Stimulated activated CD4-positive, alpha-beta T cell treated with anti-CD3 and anti-CD28 coated beads, Interleukin-15, amount 100 ng/mL, for 1 hour (primary cell): ENCODE results near the gene TJP2.
"Not testable (repeated sequence)": the region's sequence is repeated elsewhere in the genome, so short reads cannot be mapped to it uniquely, and the experiment has no call there.

Experiments used
- DNase-seq, 2 donors: peaks; one replicate each; pipeline ENCODE4 v3.0.0-alpha.2; 2020; ENCODE audit warnings: low read depth in 1 of 2, low spot score in 1 of 2

TJP2 gene

DNA sequence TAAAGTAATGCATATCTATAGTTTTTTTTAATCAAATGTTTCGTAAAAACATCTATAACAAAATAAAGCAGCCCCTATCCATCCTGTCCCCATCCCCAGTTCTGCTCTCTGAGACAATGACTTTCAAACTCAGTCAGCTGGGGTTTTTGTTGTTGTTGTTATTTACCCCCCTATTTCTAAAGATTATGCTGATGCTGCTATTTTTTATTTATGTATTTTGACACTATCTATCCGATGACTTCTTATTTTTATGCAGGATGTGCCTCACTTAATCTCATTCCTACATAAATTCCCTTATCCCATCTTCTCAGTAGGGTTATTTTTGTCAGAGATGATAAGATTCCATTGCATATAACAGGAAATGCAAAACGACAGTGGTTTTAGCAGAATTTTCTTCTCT lies 105.7 kb downstream of the TJP2 start:
- DNase-seq: no peak

DNA sequence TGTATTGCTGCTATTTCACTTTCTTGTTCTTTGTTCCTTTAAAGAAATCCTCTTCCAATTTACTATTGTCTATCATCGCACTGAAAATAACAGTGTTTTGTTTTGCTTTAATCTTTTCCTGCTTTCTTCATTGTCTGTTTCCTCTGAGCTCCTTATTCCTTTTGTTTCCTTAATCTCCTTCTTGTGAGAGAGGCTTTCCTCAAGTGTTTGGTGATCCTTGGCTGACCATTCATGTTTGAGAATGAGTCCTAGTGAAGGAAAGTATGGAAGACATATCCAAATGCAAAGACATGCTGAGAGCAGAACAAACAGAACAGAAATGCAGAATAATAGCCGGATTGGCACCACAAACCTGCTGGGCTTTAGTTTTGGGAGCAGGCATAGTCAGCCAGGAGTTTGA lies 108.9 kb downstream of the TJP2 start:
- no peak for DNase-seq

DNA sequence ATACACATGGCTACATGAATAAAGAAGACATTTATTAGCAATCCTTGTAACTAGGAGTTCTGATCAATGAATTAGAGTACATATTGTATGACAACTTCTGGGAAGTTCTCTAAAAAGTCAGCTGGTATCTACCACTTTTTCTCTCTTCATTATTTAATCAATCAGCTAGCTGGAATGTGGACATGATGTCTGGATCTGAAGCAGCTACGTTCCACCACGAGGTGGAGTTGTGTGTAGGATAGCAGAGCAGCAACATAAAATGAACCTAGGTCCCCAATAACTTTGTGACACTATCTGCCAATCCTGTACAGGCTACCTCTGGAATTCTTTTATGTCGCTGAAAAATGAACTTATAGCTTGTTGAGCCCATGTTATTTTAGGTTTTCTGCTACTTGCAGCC lies 118.0 kb downstream of the TJP2 start:
- DNase-seq: no peak

DNA sequence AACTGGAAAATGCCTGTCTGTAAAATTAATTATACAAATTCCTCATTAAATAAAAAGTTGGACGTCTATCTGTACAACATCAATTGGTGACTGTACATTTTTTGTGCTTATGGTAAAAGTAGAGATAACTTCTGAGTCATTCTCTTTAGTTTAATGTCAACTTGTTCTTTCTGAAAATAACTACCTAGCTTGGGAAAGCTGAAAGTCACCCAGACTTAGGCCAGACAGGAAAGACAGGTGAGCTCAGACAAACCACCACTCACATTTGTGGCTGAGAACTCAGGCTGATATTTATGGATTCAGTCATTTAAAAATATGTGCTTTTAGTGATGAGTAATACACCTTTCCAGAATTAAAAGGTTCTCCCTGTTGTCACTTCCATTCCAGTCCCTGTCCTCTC lies 119.1 kb downstream of the TJP2 start:
- DNase-seq: no peak

DNA sequence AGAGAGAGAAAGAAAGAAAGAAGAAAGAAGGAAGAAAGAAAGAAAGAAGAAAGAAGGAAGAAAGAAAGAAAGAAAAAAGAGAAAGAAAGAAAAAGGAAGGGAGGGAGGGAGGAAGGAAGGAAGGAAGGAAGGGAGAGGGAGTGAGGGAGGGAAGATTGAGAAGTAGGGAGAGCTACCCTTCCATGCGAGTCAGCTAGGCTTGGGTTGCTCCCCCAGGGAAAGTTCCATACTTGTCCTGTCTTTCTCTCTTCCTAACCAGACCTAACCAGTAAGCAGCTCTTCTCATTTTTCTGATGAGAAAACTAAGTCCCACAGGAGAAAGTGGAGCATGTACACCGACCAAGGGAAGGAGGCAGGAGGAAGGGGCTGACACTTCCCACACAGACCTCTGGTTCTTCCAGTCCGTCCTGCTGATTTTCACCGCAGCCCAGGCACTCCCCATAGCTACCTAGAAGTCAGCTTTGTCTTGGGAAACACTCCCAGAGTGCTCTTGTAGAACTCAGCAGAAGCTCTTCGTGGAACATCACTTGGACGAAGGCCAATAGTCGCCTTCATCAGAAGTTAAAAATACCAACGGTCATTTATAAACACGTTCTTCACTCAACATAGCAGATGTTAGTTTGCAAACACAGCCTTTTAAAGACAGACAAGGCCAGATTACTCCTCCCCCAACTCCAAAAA lies 121.9 kb downstream of the TJP2 start:
- DNase-seq: no peak

DNA sequence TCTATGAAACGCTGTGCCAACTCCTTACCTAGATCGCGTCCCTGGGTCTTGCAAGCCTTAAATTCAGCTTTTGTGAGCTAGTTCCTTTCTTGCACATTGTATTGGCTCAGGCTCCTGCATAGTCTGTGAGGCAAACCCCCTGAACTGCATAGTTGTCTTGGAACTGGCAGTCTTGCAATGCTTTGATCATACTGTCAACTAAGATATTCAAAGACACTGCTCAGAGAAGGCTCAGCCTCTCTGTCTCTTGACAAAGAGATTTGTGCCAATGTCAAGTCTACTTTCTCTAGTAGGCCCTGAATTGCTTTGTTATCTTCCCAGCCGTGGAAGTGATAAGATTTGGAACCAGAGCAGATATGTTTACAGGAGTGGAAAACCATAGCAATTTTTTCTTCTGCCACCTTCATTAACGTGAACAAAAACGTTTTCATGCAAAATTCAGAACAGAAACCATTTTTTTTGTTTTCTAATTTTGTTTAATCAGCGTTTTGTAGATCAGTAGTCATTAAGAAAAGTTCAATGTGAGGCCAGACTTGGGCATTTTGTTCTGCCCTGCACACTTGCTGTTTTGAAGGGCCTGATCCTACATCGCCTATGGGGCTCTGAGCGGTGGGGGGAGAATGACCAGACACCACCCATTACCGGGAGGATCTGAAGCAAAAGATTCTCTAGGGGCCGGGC lies 123.4 kb downstream of the TJP2 start:
- no peak for DNase-seq

DNA sequence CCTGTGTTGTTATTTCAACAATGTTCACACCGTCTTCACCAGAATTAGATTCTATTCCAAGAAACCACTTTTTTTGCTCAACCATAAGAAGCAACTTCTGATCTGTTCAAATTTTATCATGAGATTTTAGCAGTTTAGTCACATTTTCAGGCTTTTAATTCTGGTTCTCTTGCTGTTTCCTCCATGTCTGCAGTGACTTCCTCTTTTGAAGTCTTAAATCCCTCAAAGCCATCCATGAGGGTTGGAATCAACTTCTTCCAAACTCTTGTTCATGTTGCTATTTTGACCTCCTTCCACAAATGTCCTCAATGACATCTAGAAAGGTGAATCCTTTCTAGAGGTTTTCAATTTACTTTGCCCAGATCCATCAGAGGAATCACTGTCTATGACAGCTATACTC lies 125.2 kb downstream of the TJP2 start:
- DNase-seq: no peak

DNA sequence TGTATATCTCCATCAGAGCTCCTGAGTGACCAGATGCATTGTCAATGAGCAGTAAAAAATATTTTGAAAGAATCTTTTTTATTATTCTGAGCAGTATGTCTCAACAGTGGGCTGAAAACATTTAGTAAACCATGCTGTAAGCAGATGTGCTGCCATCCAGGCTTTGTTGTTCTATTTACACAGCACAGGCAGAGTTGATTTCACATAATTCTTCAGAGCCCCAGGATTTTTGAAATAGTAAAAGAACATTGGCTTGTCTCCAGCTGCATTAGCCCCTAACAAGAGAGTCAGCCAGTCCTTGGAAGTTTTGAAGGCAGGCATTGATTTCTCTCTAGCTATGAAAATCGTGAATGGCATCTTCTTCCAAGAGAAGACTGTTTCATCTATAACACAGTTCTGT lies 125.7 kb downstream of the TJP2 start:
- DNase-seq: no peak

DNA sequence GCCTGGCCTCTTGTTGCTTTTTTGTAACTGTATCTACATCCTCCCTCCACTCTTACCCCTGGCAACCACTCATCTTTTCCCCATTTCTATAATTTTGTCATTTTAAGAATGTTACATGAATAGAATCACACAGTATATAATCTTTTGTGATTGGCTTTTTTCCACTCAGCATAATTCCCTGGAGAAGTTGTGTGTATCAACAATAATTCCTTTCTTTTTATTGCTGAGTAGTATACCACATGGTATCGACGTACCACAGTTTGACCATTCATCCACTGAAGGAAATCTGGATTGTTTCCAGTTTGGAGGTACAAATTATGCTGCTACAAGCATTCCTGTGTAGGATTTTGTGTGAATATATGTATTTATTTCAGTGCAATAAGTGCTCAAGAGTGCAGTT lies 129.3 kb downstream of the TJP2 start:
- no peak for DNase-seq

DNA sequence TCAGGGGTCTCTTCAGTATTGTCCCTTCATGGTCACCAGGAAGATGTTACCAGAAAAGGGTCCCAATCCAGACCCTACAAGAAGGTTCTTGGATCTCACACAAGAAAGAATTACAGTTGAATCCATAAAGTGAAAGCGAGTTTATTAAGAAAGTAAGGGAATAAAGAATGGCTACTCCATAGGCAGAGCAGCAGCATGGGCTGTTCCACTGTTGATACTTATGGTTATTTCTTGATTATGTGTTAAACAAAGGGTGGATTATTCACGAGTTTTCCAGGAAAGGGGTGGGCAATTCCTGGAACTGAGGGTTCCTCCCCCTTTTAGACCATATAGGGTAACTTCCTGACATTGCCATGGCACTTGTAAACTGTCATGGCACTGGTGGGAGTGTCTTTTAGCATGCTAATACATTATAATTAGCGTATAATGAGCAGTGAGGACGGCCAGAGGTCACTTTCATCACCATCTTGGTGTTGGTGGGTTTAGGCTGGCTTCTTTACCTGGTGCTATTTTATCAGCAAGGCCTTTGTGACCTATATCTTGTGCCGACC lies 132.9 kb downstream of the TJP2 start:
- not testable (repeated sequence) for DNase-seq

DNA sequence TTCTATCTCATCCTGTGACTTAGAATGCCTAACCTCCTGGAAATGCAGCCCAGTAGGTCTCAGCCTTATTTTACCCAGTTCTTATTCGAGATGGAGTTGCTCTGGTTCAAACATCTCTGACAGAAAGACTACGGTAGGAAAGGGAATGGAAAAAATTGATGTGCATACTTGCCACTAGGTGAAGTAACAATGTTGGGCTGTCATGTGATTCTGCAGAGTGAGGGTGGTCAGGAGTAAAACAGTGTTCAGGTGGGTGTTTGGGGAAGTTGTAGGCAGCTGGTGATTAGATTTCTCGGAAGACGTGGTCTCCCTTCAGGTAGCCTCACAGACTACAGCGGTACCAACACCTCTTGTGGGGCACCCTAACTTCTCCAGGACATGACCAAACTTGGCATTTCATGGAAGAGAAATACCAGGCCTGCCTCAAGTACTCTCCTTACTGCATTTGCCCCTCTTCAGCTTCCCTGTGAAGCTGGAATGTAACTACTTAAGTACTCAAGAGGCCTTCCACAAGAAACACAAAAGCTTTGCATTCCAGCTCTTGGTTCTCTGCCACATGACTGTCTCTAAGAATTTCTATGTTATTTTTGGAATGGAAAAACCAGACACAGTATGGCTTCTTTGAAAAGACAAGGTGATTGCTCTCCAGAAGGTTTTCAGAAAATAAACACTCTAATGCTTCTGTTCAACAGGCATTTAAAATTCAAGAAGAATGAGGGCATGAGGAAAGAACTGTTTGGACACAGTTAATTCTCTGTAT lies 133.5 kb downstream of the TJP2 start:
- no peak for DNase-seq

DNA sequence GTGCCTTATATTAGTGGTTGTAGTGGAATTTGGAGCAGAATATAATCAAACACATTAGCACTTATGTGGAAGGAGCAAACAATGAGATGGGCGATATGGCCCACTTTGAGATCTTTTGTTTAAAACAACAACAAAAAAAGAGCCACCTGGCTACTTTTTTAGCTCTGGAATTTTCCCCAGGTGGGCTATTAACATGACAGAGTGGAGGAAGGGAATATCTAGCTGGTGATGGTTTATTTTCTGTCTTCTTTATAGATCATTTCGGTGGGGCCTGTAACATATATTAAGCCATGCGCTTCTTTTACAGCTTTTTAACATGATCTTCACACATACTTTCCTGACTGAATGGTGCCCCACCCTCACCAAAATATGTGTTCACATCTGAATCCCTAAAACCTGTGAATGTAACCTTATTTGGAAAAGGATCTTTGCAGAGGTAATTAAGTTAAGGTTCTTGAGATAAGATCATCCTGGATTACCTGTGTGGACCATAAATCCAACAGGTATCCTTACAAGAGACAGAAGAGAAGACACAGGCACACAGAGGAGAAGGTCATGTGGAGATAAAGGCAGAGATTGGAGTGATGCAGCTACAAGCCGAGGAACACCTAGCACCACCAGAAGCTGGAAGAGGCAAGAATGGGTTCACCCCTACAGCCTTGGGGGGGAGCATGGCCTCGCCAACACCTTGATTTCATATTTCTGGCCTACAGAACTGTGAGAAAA lies 134.3 kb downstream of the TJP2 start:
- no peak for DNase-seq

DNA sequence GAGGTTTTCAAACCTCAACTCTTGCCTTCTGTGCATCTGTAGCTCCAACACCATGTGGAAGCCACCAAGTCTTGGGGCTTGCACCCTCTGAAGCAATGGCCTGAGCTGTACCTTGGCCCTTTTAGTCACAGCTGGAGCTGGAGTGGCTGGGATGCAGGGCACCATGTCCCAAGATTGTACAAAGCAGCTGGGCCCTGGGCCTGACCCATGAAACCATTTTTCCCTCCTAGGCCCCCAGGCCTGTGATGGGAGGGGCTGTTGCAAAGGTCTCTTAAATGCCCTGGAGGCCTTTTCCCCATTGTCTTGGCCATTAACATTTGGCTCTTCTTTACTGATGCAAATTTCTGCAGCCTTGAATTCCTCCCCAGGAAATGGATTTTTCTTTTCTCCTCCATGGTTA lies 139.1 kb downstream of the TJP2 start:
- DNase-seq: no peak

DNA sequence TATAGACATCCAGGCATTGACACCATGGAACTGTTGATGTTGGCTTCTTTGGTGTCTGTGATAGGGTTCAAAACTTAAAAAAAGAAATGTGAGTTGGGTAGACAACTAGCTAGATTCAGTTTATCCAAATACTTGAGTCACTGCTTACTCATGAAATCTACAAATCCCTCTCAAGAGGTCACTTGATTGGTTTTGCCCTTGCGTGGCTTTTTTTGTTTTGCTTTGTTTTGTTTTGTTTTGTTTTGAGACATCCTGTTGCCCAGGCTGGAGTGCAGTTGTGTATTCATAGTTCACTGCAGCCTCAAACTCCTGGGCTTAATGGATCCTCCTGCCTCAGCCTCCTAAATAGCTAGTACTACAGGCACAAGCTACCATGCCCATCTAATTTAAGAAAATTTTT lies 140.5 kb downstream of the TJP2 start:
- DNase-seq: no peak

DNA sequence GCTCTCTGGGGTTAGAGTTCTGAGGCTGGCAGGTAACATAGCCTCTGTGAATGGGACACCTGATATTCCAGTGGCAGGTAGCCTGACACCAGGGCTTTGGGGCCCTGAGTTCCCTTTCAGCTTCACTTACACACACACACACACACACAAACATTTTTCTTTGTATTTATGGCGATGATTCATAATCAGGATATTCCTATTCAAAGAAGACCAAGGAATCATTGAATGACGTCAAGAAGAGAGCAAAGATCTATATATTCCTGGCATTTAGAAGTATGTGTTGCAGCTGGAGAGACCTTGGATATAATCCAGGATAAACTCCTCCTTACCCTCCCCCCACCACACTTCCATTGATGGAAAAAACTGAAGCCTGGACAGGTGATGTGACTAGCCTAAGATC lies 143.0 kb downstream of the TJP2 start:
- no peak for DNase-seq

DNA sequence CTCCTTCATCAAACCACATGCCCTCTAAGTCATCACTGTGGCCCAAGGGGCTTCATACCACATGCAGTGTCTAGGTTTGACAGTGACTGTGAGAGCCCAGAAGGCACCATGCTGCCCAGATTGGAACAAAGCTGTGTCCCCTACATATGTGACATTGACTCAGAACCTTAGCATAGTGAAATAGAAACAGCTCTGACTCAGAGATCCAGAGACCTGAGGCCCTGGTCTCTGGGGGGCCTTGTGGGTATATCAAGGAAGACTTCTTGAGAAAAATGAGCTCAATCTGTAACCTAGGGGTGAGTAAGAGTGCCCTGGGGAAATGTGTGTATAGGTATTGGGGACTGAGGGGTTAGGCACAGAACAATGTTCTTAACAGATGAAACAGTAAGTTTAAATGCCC lies 143.8 kb downstream of the TJP2 start:
- DNase-seq: no peak

DNA sequence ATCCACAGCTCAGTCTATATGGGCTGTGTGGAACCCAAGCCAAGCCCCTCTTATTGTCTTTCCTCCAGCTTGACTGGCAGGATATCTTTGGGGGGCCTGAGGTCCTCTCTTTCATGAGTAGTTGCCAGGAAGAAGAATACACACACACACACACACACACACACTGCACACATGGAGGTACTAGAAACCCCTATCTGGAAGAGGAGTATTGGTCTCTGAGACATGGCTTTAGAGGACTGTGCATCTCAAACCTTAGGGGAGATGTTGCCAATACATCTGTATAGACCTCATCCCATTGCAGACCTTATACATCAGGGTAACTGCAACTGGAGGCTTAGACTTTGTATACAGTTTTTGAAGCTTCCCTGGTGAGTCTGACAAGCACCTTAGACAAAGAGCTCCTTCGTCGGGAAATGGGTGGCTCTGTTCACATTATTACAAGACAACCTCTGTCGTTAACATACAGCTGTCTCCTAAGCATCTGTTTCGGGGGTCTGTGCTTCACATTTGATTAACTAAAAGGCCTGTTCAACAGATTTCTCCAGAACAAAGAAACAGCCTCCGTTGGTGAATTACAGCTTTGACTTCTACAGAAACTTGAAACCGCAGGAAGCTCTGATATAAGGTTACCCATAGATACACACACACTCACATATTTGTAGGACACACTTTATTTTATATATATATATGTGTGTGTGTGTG lies 145.4 kb downstream of the TJP2 start:
- DNase-seq: no peak

DNA sequence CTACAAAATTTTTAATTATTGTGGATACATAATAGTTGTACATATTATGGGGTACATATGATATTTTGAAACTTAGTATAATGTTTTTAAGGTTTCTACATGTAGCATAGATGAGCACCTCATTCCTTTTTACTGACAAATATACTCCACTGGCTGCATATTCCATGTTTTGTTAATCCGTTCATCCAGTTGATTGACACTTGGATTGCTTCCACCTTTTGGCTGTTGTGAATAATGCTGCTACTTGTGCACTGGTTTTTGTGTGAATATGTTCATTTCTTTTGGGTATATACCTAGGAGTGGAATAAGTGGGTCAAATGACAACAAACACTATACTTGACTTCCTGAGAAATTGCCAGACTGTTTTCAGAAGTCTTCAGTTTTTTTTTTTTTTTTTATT lies 148.2 kb downstream of the TJP2 start:
- DNase-seq: no peak

DNA sequence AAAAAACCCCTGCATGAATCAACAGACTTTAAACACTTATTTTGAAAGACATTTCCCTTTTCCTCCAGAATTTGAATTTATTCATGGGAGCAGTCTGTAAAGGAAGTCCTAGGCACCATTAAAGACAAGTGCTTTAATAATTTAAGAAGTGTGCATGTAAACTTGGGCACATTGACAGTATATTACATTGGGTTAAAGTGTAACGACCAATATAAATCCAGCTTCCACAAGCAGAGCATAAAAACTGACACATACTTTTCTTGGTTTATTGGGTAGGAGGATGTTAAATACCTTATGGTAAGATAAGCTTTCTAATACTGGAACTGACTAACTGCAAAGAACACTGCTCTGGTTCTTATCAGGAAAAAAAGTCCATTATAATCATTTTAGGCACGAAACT lies 149.8 kb downstream of the TJP2 start:
- no peak for DNase-seq
